Mesendoderm (in vitro differentiated cells): ENCODE measurements around the gene PNMA8C.

ENCODE experiments used
- DNase-seq: peaks from one replicate; pipeline ENCODE4 v3.0.0; 2013
- H2AK5ac ChIP-seq: 2 replicates; pipeline ENCODE4 v1.6.1; 2013; ENCODE audit warnings: low read length, inconsistent platforms
- H2BK120ac ChIP-seq: 2 replicates; pipeline ENCODE4 v1.6.1; 2013; ENCODE audit warnings: low read depth, mild to moderate bottlenecking, low read length, moderate library complexity, mixed read lengths
- H2BK15ac ChIP-seq: replicated peaks from 2 replicates; pipeline ENCODE4 v1.6.1; 2013; ENCODE audit warnings: low read depth, mild to moderate bottlenecking, moderate library complexity
- H2BK5ac ChIP-seq: 2 replicates; pipeline ENCODE4 v1.6.1; 2013; ENCODE audit warnings: low read length, inconsistent platforms
- H3K18ac ChIP-seq: 2 replicates; pipeline ENCODE4 v1.6.1; 2013; ENCODE audit warnings: mild to moderate bottlenecking, low read length, mixed read lengths
- H3K23ac ChIP-seq: one replicate; pipeline ENCODE4 v1.6.1; 2013; ENCODE audit warnings: low read length
- H3K27ac ChIP-seq: 2 replicates; pipeline ENCODE4 v1.5.1; 2013; ENCODE audit warnings: low read depth, mild to moderate bottlenecking, inconsistent platforms, low read length, moderate library complexity
- H3K27me3 ChIP-seq: 2 replicates; pipeline ENCODE4 v1.6.1; 2013; ENCODE audit warnings: low read length, control low read depth, mild to moderate bottlenecking, inconsistent platforms; ENCODE audit not compliant: insufficient read depth, poor library complexity
- H3K36me3 ChIP-seq: 2 replicates; pipeline ENCODE4 v1.6.1; 2013; ENCODE audit warnings: low read length, inconsistent platforms; ENCODE audit not compliant: control insufficient read depth, insufficient read depth
- H3K4ac ChIP-seq: one replicate; pipeline ENCODE4 v1.6.1; 2013; ENCODE audit warnings: low read depth, mild to moderate bottlenecking, low read length, moderate library complexity
- H3K4me1 ChIP-seq: 2 replicates; pipeline ENCODE4 v1.6.1; 2013; ENCODE audit warnings: low read depth, low read length, inconsistent platforms; ENCODE audit not compliant: control insufficient read depth
- H3K4me2 ChIP-seq: 2 replicates; pipeline ENCODE4 v1.6.1; 2013; ENCODE audit warnings: low read length
- H3K4me3 ChIP-seq: 2 replicates; pipeline ENCODE4 v1.5.1; 2013; ENCODE audit warnings: mild to moderate bottlenecking, low read length
- H3K56ac ChIP-seq: one replicate; pipeline ENCODE4 v1.6.1; 2013; ENCODE audit warnings: low read length
- H3K79me1 ChIP-seq: 2 replicates; pipeline ENCODE4 v1.6.1; 2013; ENCODE audit warnings: low read length, inconsistent platforms
- H3K79me2 ChIP-seq: 2 replicates; pipeline ENCODE4 v1.6.1; 2013; ENCODE audit warnings: mild to moderate bottlenecking, low read length; ENCODE audit not compliant: control insufficient read depth, insufficient read depth
- H3K9ac ChIP-seq: 2 replicates; pipeline ENCODE4 v1.6.1; 2013; ENCODE audit warnings: low read length, inconsistent platforms
- H4K5ac ChIP-seq: one replicate; pipeline ENCODE4 v1.6.1; 2013; ENCODE audit warnings: low read length
- H4K8ac ChIP-seq: one replicate; pipeline ENCODE4 v1.6.1; 2013; ENCODE audit warnings: low read depth, mild to moderate bottlenecking, control low read depth, low read length, moderate library complexity
- WGBS: extraction: QIAGEN DNeasy Blood & Tissue Kit; methylation state at CpG from one replicate; pipeline ENCODE4 v1.1.7; 2013; ENCODE audit warnings: low lambda C conversion rate, missing lambda C conversion rate; ENCODE audit not compliant: insufficient coverage; ENCODE audit errors: extremely low coverage; 5-methylcytosine and 5-hydroxymethylcytosine counted together

The PNMA8C gene

DNA sequence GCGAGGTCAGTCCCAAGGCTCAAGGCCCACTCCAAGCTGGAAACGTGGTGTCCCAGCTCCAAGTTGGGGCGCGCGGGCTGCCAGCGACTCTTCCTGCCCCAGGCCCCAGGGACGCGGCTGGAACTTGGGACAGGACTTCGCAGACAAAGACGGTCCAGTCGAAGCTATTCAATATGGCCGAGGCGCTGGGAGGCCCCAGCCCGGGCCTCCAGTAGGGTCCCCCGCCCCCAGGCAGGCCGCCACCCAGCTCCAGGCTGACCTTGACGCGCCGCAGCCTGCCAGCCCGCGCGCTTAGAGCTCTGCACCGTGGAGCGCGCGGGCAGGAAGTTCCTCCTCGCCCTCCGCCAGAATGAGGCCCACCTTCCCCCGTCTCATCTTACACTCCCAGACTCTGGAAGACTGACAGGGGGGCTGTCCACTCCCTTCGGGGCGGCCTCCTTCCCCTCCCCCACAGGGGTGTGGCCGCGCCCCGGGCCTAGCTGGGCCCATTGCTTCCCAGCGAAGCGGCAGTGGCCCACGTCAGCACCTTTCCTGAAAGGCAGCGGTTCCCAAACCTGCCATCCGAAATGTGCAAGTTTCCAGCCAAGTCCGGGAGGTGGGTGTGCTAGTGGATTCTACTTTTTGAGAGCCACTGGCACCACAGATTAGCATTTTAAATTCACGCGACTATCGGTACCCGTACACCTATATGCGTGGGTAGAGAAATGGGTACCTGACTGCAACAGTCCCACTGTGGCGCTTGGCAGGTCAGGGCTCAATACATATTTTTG, 15.3 kb downstream of the PNMA8C start, which contains the start of gene CCDC8:
TSS of gene CCDC8 (minus strand) at position 303 of the 770 bp plus-strand sequence. CDS start 754 bp downstream, outside the sequence.
- Histone ChIP-seq H3K56ac (peak within 1 kb of the TSS; percentile 96), H2BK120ac (no peak within 1 kb of the TSS), H2BK15ac (no peak within 1 kb of the TSS), H4K8ac (no peak within 1 kb of the TSS), H3K27me3 (no peaks in the 10 kb centered on the region), H3K4me1 (peaks cover 2% of the 10 kb centered on the region), H3K4me3 (peak within 1 kb of the TSS; percentile 70), H3K18ac (peak within 1 kb of the TSS; percentile 62), H3K79me1 (peaks cover 13% of the 10 kb centered on the region), H3K4me2 (peak within 1 kb of the TSS; percentile 100), H2AK5ac (peak within 1 kb of the TSS; percentile 22), H3K79me2 (peaks cover 13% of the 10 kb centered on the region), H4K5ac (no peak within 1 kb of the TSS), H3K36me3 (no peaks in the 10 kb centered on the region), H3K27ac (peak within 1 kb of the TSS; percentile 75), H3K23ac (peak within 1 kb of the TSS; percentile 94), H3K9ac (peak within 1 kb of the TSS; percentile 96), H2BK5ac (peak within 1 kb of the TSS; percentile 74), H3K4ac (peak within 1 kb of the TSS; percentile 62)
- peak; percentile 99 for DNase-seq
- WGBS: no CpG with 5 or more reads among the region's 46 CpGs

DNA sequence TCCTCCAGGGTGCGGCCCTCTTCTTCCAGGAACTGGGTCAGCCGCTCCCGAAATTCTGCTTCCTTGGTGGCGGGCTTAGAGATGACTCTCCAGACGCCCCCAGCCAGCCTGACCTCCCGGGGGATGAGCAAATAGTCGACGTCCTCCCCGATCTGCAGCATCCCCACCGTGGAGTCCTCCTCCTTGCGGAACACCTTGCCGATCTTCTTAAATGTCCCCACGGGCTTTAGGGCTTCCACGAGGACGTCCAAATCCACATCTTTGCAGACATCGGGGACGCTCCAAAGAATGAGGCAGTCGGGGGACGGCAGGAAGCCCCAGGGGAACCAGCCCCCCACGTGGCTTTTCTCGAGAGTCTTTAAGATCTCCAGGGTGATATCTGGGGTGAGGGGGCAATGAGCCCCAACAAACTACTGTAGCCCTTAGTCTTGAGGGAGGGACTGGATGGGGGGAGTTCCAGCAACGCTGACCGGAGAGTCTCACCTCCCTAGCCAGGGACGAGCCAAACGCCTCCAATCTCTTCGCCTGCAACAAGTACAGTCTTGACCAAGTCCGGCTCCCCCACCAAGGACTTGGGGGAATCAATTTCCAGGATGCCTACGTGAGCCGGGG, 16.0 kb downstream of the PNMA8C start:
- H2BK120ac ChIP-seq: no peak overlapping the region
- peak overlapping the region; percentile 22 for H2AK5ac ChIP-seq
- H3K9ac ChIP-seq: peak overlapping the region; percentile 96
- peak; percentile 47 for DNase-seq
- H3K27ac ChIP-seq: peak overlapping the region; percentile 75
- H3K4me2 ChIP-seq: peak overlapping the region; percentile 100
- no CpG with 5 or more reads among the region's 29 CpGs for WGBS
- peak overlapping the region; percentile 74 for H2BK5ac ChIP-seq
- no peak overlapping the region for H4K8ac ChIP-seq
- H3K4me1 ChIP-seq: peaks cover 4% of the 10 kb centered on the region
- H3K23ac ChIP-seq: peak overlapping the region; percentile 94
- peaks cover 13% of the 10 kb centered on the region for H3K79me1 ChIP-seq
- H3K36me3 ChIP-seq: no peaks in the 10 kb centered on the region
- peak overlapping the region; percentile 96 for H3K56ac ChIP-seq
- H3K27me3 ChIP-seq: no peaks in the 10 kb centered on the region
- H3K4ac ChIP-seq: peak overlapping the region; percentile 62
- no peak overlapping the region for H2BK15ac ChIP-seq
- H3K18ac ChIP-seq: peak overlapping the region; percentile 62
- H4K5ac ChIP-seq: no peak overlapping the region
- peak overlapping the region; percentile 70 for H3K4me3 ChIP-seq
- H3K79me2 ChIP-seq: peaks cover 13% of the 10 kb centered on the region

DNA sequence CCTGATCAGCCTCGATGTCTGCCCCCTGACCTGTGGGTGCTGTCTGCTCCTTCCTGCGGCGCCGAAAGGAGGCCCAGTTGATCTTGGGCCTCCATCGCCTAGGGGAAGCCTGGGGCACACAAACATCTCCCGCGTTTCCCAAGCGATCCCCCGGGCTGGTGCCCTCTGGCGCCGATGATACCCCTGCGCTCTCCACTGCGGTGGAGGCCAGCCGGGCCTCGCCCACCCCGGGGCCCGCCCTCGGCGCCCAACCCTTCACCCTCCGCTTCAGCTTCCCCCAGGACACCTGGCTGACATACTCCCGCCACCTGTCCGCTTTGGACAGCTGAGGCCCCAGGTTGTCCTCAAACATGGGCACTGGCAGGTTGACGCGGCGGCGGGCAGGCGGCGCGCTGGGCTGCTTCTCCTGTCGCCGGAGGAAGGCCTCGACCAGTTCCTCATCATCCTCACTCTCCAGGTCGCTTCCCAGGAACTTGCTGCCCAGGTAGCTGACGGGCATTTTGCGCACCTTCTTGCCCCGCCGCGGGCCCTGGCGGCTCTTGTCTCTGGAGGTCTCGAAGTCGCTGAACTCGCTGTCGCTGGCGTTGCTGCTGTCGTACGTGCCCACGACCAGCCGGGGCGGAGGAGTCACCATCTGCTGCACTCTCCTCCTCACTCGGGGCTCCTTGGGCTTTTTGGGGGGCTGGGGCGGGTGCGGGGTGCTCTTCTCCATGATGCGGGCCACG, 16.6 kb downstream of the PNMA8C start:
- Histone ChIP-seq H3K27me3 (no peaks in the 10 kb centered on the region), H2BK5ac (no peak overlapping the region), H3K79me1 (peaks cover 13% of the 10 kb centered on the region), H3K4me3 (peak overlapping the region; percentile 70), H3K56ac (peak overlapping the region; percentile 96), H3K9ac (peak overlapping the region; percentile 96), H3K4ac (no peak overlapping the region), H3K18ac (peak overlapping the region; percentile 62), H2AK5ac (no peak overlapping the region), H3K36me3 (no peaks in the 10 kb centered on the region), H2BK120ac (no peak overlapping the region), H4K8ac (no peak overlapping the region), H3K79me2 (peaks cover 13% of the 10 kb centered on the region), H3K23ac (peak overlapping the region; percentile 98), H2BK15ac (no peak overlapping the region), H3K4me1 (peaks cover 4% of the 10 kb centered on the region), H4K5ac (no peak overlapping the region), H3K27ac (no peak overlapping the region), H3K4me2 (peak overlapping the region; percentile 100)
- WGBS: no CpG with 5 or more reads among the region's 54 CpGs
- DNase-seq: peak; percentile 47

DNA sequence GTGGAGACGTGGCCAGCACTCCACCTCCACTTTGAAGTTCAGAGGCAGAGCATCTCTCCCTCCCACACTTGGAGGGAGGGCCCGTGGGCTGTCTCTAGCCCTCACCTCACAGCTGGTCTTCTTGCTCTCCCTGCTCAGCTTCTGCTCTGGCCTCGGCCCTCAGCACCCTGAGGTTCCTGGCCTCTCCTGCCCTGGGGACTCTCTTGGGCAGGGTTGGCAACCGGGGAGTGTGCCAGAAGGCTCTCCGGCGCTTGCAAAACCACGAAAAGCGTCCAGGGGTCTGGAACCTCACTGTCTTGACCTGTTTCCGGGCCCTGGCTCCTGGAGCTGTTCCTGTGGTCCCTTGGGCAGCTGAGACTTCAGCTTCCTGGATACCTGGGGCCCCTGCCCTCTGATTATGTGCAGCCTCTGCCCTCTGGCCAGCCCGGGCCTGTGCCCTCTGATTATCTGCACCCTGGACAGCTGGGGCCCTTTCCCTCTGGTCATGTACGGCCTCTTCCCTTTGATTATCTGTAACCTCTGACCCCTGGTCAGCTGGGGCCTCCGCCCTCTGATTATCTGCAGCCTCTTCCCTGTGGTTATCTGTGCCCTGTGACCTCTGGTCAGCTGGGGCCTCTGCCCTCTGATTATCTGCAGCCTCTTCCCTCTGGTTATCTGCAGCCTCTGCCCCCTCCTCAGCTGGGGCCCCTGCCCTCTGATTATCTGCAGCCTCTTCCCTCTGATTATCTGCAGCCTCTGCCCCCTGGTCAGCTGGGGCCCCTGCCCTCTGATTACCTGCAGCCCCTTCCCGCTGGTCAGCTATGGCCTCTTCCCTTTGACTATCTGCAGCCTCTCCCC, 17.4 kb downstream of the PNMA8C start:
- Histone ChIP-seq H3K27ac (no peak overlapping the region), H3K9ac (peak overlapping the region; percentile 96), H3K27me3 (no peaks in the 10 kb centered on the region), H3K18ac (no peak overlapping the region), H3K4me2 (peak overlapping the region; percentile 100), H3K36me3 (no peaks in the 10 kb centered on the region), H3K79me1 (peaks cover 13% of the 10 kb centered on the region), H2AK5ac (no peak overlapping the region), H3K23ac (no peak overlapping the region), H2BK5ac (no peak overlapping the region), H3K56ac (peak overlapping the region; percentile 96), H4K8ac (no peak overlapping the region), H3K4me1 (peaks cover 4% of the 10 kb centered on the region), H4K5ac (no peak overlapping the region), H2BK120ac (no peak overlapping the region), H3K79me2 (peaks cover 13% of the 10 kb centered on the region), H2BK15ac (no peak overlapping the region), H3K4me3 (peak overlapping the region; percentile 70), H3K4ac (no peak overlapping the region)
- no CpG with 5 or more reads among the region's 13 CpGs for WGBS
- no peak for DNase-seq
